Measurements from ENCODE around the gene SHOC2. TPM values are rescaled to one million over a fixed set of nuclear protein-coding genes. Genes with fewer than 3 reads are reported as not detected.

SHOC2 gene
- total and polyA plus RNA-seq, 2 experiments from 2014 or later: 23.3 to 33.3 TPM

- TF ChIP-seq ZNF462 (CRISPR knock-in tag; IDR thresholded peaks at IDR 0.05) (no peak), ETS1 (IDR thresholded peaks at IDR 0.05) (no peak), CTCF (conservative IDR thresholded peaks at IDR 0.05; ENCODE audit: low read depth in 2 of 2) (no peak), ZNF114 (CRISPR knock-in tag; IDR thresholded peaks at IDR 0.05) (no peak), EZH2phosphoT487 (IDR thresholded peaks at IDR 0.05; ENCODE audit: unreplicated experiment) (no peak), EZH2 (IDR thresholded peaks at IDR 0.05; ENCODE audit: low read depth, unreplicated experiment) (no peak)
These were observed 21.0 kb upstream of the SHOC2 start (continued) for GRCh38 chr10:110898391-110898790.

GRCh38 chr10:110900983-110901382 lies 18.4 kb upstream of the SHOC2 start:
- peaks cover 7% of the 10 kb centered on the region; the same call in 2 of the 3 replicates for H3K36me3 Mint-ChIP-seq (ENCODE audit: low read depth)
- Histone ChIP-seq H3K79me2 (replicated peaks; ENCODE audit: insufficient read depth) (no peaks in the 10 kb centered on the region), H3K36me3 (ENCODE audit: insufficient read depth) (no peaks in the 10 kb centered on the region), H3K4me1 (ENCODE audit: insufficient read depth) (no peaks in the 10 kb centered on the region), H3K4me2 (no peak overlapping the region), H3K9me2 (ENCODE audit: insufficient read depth) (no peaks in the 10 kb centered on the region), H3K27ac (ENCODE audit: low read depth) (no peak overlapping the region), H3K27me3 (ENCODE audit: insufficient read depth) (no peaks in the 10 kb centered on the region), H3K4me3 (no peak overlapping the region), H4K20me1 (replicated peaks; ENCODE audit: insufficient read depth) (no peaks in the 10 kb centered on the region), H3F3A (replicated peaks; ENCODE audit: low read depth) (no peaks in the 10 kb centered on the region), H2AFZ (no peak overlapping the region)
- TF ChIP-seq ZNF331 (CRISPR knock-in tag; IDR thresholded peaks at IDR 0.05; ENCODE audit: low read depth) (no peak), CREB1 (CRISPR knock-in tag; IDR thresholded peaks at IDR 0.05; ENCODE audit: low read depth) (no peak), EZH2phosphoT487 (IDR thresholded peaks at IDR 0.05; ENCODE audit: unreplicated experiment) (no peak)
- no peaks in the 10 kb centered on the region for H3K9me3 Mint-ChIP-seq
- peaks cover 7% of the 10 kb centered on the region; the same call in 2 of the 3 replicates for H3K4me1 Mint-ChIP-seq
- H3K27ac Mint-ChIP-seq: no peak overlapping the region
- no peaks in the 10 kb centered on the region for H3K27me3 Mint-ChIP-seq (ENCODE audit: insufficient read depth, low read depth, poor library complexity)
- no peak overlapping the region for H3K4me3 Mint-ChIP-seq
- ATAC-seq: no peak
- DNase-seq (ENCODE audit: low spot score): no peak
